Measurements from ENCODE around the gene SLC25A21. TPM values are rescaled to one million over a fixed set of nuclear protein-coding genes. Genes with fewer than 3 reads are reported as not detected.

The SLC25A21 gene
- total and polyA plus RNA-seq, 2 experiments from 2014 or later, result 10.6 to 12.1 TPM

DNA sequence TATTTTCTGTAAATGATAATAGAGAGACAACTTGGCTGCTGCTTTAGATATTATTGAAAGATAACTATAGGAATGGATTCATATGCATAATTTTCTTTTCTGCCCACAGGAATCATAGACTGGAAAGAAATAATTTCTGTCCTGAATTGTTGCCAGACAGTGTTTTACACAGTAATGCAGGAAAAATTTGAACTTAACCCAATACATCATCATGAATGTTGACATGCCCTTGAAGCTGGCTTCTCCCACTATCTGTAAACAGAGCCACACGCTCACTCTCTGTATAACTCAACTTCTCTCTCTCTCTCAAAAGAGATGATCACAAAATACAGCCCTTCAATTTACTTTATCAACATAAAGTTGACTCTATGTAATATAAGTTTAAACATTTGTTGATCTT is 454.2 kb downstream of the SLC25A21 start:
- Mint-ChIP-seq H3K9me3 (no peaks in the 10 kb centered on the region), H3K27ac (no peak overlapping the region), H3K36me3 (ENCODE audit: low read depth) (no peaks in the 10 kb centered on the region), H3K4me3 (no peak overlapping the region), H3K27me3 (ENCODE audit: insufficient read depth, low read depth, poor library complexity) (peaks cover 9% of the 10 kb centered on the region), H3K4me1 (peaks cover 12% of the 10 kb centered on the region)
- no peaks in the 10 kb centered on the region for H4K20me1 ChIP-seq (replicated peaks; ENCODE audit: insufficient read depth)
- H3K4me1 ChIP-seq (ENCODE audit: insufficient read depth), result peaks cover 9% of the 10 kb centered on the region
- no peak overlapping the region for H2AFZ ChIP-seq
- TF ChIP-seq, protein P1, sequence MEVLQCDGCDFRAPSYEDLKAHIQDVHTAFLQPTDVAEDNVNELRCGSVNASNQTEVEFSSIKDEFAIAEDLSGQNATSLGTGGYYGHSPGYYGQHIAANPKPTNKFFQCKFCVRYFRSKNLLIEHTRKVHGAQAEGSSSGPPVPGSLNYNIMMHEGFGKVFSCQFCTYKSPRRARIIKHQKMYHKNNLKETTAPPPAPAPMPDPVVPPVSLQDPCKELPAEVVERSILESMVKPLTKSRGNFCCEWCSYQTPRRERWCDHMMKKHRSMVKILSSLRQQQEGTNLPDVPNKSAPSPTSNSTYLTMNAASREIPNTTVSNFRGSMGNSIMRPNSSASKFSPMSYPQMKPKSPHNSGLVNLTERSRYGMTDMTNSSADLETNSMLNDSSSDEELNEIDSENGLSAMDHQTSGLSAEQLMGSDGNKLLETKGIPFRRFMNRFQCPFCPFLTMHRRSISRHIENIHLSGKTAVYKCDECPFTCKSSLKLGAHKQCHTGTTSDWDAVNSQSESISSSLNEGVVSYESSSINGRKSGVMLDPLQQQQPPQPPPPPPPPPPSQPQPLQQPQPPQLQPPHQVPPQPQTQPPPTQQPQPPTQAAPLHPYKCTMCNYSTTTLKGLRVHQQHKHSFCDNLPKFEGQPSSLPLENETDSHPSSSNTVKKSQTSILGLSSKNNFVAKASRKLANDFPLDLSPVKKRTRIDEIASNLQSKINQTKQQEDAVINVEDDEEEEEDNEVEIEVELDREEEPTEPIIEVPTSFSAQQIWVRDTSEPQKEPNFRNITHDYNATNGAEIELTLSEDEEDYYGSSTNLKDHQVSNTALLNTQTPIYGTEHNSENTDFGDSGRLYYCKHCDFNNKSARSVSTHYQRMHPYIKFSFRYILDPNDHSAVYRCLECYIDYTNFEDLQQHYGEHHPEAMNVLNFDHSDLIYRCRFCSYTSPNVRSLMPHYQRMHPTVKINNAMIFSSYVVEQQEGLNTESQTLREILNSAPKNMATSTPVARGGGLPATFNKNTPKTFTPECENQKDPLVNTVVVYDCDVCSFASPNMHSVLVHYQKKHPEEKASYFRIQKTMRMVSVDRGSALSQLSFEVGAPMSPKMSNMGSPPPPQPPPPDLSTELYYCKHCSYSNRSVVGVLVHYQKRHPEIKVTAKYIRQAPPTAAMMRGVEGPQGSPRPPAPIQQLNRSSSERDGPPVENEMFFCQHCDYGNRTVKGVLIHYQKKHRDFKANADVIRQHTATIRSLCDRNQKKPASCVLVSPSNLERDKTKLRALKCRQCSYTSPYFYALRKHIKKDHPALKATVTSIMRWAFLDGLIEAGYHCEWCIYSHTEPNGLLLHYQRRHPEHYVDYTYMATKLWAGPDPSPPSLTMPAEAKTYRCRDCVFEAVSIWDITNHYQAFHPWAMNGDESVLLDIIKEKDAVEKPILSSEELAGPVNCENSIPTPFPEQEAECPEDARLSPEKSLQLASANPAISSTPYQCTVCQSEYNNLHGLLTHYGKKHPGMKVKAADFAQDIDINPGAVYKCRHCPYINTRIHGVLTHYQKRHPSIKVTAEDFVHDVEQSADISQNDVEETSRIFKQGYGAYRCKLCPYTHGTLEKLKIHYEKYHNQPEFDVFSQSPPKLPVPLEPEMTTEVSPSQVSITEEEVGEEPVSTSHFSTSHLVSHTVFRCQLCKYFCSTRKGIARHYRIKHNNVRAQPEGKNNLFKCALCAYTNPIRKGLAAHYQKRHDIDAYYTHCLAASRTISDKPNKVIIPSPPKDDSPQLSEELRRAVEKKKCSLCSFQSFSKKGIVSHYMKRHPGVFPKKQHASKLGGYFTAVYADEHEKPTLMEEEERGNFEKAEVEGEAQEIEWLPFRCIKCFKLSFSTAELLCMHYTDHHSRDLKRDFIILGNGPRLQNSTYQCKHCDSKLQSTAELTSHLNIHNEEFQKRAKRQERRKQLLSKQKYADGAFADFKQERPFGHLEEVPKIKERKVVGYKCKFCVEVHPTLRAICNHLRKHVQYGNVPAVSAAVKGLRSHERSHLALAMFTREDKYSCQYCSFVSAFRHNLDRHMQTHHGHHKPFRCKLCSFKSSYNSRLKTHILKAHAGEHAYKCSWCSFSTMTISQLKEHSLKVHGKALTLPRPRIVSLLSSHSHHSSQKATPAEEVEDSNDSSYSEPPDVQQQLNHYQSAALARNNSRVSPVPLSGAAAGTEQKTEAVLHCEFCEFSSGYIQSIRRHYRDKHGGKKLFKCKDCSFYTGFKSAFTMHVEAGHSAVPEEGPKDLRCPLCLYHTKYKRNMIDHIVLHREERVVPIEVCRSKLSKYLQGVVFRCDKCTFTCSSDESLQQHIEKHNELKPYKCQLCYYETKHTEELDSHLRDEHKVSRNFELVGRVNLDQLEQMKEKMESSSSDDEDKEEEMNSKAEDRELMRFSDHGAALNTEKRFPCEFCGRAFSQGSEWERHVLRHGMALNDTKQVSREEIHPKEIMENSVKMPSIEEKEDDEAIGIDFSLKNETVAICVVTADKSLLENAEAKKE (CRISPR knock-in tag; IDR thresholded peaks at IDR 0.05), result no peak
- TF ChIP-seq, protein P2, sequence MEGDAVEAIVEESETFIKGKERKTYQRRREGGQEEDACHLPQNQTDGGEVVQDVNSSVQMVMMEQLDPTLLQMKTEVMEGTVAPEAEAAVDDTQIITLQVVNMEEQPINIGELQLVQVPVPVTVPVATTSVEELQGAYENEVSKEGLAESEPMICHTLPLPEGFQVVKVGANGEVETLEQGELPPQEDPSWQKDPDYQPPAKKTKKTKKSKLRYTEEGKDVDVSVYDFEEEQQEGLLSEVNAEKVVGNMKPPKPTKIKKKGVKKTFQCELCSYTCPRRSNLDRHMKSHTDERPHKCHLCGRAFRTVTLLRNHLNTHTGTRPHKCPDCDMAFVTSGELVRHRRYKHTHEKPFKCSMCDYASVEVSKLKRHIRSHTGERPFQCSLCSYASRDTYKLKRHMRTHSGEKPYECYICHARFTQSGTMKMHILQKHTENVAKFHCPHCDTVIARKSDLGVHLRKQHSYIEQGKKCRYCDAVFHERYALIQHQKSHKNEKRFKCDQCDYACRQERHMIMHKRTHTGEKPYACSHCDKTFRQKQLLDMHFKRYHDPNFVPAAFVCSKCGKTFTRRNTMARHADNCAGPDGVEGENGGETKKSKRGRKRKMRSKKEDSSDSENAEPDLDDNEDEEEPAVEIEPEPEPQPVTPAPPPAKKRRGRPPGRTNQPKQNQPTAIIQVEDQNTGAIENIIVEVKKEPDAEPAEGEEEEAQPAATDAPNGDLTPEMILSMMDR (conservative IDR thresholded peaks at IDR 0.05; ENCODE audit: low read depth in 2 of 2), result no peak
- no peak overlapping the region for H3K4me2 ChIP-seq
- no peak for ATAC-seq
- no peak overlapping the region for H3K4me3 ChIP-seq
- H3K36me3 ChIP-seq (ENCODE audit: insufficient read depth), result no peaks in the 10 kb centered on the region
- no peak for DNase-seq (ENCODE audit: low spot score)
- no peaks in the 10 kb centered on the region; the same call in 1 of the 2 replicates for H3K9me2 ChIP-seq (ENCODE audit: insufficient read depth)
- no peaks in the 10 kb centered on the region for H3F3A ChIP-seq (replicated peaks; ENCODE audit: low read depth)
- H3K79me2 ChIP-seq (replicated peaks; ENCODE audit: insufficient read depth), result no peaks in the 10 kb centered on the region
- H3K27ac ChIP-seq (ENCODE audit: low read depth), result no peak overlapping the region
- no peaks in the 10 kb centered on the region for H3K27me3 ChIP-seq (ENCODE audit: insufficient read depth)

DNA sequence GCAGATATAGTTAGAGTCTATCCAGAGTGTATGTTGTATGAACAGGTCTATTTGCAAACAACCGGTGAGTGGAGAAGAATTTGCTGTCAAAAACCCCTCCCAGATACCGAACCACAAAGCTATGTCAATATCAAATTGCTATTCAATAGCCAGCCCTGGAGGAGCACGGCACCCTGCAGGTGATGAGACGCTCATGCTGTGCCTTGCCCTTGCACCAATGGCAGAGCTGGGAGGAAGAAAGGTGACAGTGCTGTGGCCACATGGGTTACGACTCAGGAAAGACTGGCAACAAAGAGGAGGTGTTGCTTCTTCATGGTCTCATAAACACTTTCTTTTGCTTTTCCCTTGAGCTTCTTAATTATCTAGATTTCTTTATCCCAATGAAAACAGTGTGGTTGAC is 455.0 kb downstream of the SLC25A21 start:
- no peaks in the 10 kb centered on the region for H3K27me3 ChIP-seq (ENCODE audit: insufficient read depth)
- TF ChIP-seq ZNF114 (CRISPR knock-in tag; IDR thresholded peaks at IDR 0.05) (no peak), JUNB (IDR thresholded peaks at IDR 0.05; ENCODE audit: unreplicated experiment) (no peak), ETS1 (IDR thresholded peaks at IDR 0.05) (no peak), POLR2AphosphoS5 (IDR thresholded peaks at IDR 0.05; ENCODE audit: low read depth) (no peak), EZH2 (IDR thresholded peaks at IDR 0.05; ENCODE audit: low read depth, unreplicated experiment) (no peak), NANOG (IDR thresholded peaks at IDR 0.05; ENCODE audit: borderline replicate concordance) (no peak), ZNF331 (CRISPR knock-in tag; IDR thresholded peaks at IDR 0.05; ENCODE audit: low read depth) (no peak)
- TF ChIP-seq, protein P2 (conservative IDR thresholded peaks at IDR 0.05; ENCODE audit: low read depth in 2 of 2), result no peak

More for the DNA sequence above, 455.0 kb downstream of the SLC25A21 start:
- Histone ChIP-seq H3K4me3 (no peak overlapping the region), H3K36me3 (ENCODE audit: insufficient read depth) (no peaks in the 10 kb centered on the region), H3F3A (replicated peaks; ENCODE audit: low read depth) (no peaks in the 10 kb centered on the region), H3K4me1 (ENCODE audit: insufficient read depth) (peaks cover 9% of the 10 kb centered on the region), H3K9me2 (ENCODE audit: insufficient read depth) (no peaks in the 10 kb centered on the region; the same call in 1 of the 2 replicates), H3K79me2 (replicated peaks; ENCODE audit: insufficient read depth) (no peaks in the 10 kb centered on the region), H4K20me1 (replicated peaks; ENCODE audit: insufficient read depth) (no peaks in the 10 kb centered on the region), H2AFZ (no peak overlapping the region; the same call in 1 of the 2 replicates), H3K4me2 (no peak overlapping the region), H3K27ac (ENCODE audit: low read depth) (no peak overlapping the region)
- ATAC-seq, result peak; percentile 97
- Mint-ChIP-seq H3K27me3 (ENCODE audit: insufficient read depth, low read depth, poor library complexity) (peaks cover 9% of the 10 kb centered on the region), H3K27ac (peak overlapping the region; percentile 43; the same call in 1 of the 2 replicates), H3K9me3 (no peaks in the 10 kb centered on the region), H3K36me3 (ENCODE audit: low read depth) (no peaks in the 10 kb centered on the region), H3K4me1 (peaks cover 15% of the 10 kb centered on the region), H3K4me3 (no peak overlapping the region)
- DNase-seq (ENCODE audit: low spot score), result peak; percentile 56

All from GM23338 (cell line).